HFFc6 (cell line): Measurements from ENCODE around the gene SNX9. TPM values are rescaled to one million over a fixed set of nuclear protein-coding genes. Genes with fewer than 3 reads are reported as not detected.
"Not testable (repeated sequence)": the region's sequence is repeated elsewhere in the genome, so short reads cannot be mapped to it uniquely, and the experiment has no call there.

ENCODE experiments used
- DNase-seq: peaks from one replicate; pipeline ENCODE4 v3.0.0-alpha.2; 2018
- H3K27ac Mint-ChIP-seq: 2 replicates; pipeline ENCODE4 v1.8.0; 2020; ENCODE audit warnings: mild to moderate bottlenecking, mixed read lengths
- H3K27me3 Mint-ChIP-seq: 2 replicates; pipeline ENCODE4 v1.8.0; 2021; ENCODE audit warnings: mild to moderate bottlenecking, moderate library complexity, mixed read lengths; ENCODE audit not compliant: insufficient read depth
- H3K36me3 Mint-ChIP-seq: 2 replicates; pipeline ENCODE4 v1.8.0; 2021; ENCODE audit warnings: low read depth, mixed read lengths
- H3K4me1 Mint-ChIP-seq: 2 replicates; pipeline ENCODE4 v1.8.0; 2020; ENCODE audit warnings: low read depth, mixed read lengths
- H3K4me3 Mint-ChIP-seq: 2 replicates; pipeline ENCODE4 v1.8.0; 2020; ENCODE audit warnings: mild to moderate bottlenecking, moderate library complexity, mixed read lengths
- H3K9me3 Mint-ChIP-seq: 2 replicates; pipeline ENCODE4 v1.8.0; 2020; ENCODE audit warnings: mild to moderate bottlenecking, mixed read lengths
- total RNA-seq, 6 experiments: library from RNA; stranded (reverse); fragmentation: NEBNext Ultra II Directional; extraction: Animal tissue kit (Norgen Biotek cat#: 25700); gene quantifications; 2 replicates in 1 of 6; 3 replicates in 5 of 6; pipeline ENCODE4 v1.2.3, GENCODE V29; 2021
- TF ChIP-seq, protein P1 (sequence below): fragments of 200-600 bp; sonication (generic); IDR thresholded peaks from 2 replicates; pipeline ENCODE4 v1.5.0; 2021; ENCODE audit warnings: antibody characterized with exemption, mild to moderate bottlenecking

The SNX9 gene
- total RNA-seq, 6 experiments from 2014 or later, result 37.2 to 46.6 (median 40.9) TPM

DNA sequence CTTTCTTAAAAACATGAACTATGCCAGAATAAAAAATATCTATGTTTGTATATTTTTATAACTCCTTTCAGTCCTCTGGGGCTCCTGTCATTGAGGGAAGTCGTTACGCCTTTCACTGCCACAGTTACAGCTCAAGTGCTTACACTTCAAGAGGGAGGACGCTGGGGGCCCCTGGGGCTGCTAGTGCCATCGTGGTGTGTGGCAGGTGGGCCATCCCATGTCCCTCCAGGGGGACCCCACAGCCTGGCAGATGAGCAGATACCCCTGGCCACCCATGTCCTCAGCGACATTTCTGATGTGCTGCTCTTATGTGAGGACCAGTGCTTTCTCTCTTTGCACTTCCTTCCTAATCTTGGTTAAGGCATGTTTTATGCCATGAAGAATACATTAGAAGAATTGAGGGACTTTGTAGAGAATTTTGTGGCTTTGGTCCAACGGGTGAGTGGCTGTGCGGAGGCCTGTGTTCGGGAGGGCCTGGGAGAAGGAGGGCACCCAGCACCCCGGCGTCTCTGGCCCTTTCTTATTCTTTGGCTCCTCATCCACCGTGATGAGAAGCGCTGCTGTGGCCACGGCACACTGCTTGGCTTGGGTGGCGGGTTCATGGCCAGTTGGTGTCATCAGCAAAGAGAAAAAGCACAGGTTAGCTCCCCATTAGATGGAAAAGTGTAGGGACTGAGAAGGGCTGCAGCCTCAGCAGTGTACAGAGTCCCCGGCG is 120.4 kb downstream of the SNX9 start:
- H3K36me3 Mint-ChIP-seq, result peaks cover 54% of the 10 kb centered on the region
- H3K27me3 Mint-ChIP-seq, result peaks cover 1% of the 10 kb centered on the region; the same call in 1 of the 2 replicates
- H3K27ac Mint-ChIP-seq, result no peak overlapping the region
- TF ChIP-seq, protein P1, sequence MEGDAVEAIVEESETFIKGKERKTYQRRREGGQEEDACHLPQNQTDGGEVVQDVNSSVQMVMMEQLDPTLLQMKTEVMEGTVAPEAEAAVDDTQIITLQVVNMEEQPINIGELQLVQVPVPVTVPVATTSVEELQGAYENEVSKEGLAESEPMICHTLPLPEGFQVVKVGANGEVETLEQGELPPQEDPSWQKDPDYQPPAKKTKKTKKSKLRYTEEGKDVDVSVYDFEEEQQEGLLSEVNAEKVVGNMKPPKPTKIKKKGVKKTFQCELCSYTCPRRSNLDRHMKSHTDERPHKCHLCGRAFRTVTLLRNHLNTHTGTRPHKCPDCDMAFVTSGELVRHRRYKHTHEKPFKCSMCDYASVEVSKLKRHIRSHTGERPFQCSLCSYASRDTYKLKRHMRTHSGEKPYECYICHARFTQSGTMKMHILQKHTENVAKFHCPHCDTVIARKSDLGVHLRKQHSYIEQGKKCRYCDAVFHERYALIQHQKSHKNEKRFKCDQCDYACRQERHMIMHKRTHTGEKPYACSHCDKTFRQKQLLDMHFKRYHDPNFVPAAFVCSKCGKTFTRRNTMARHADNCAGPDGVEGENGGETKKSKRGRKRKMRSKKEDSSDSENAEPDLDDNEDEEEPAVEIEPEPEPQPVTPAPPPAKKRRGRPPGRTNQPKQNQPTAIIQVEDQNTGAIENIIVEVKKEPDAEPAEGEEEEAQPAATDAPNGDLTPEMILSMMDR, result no peak
- H3K9me3 Mint-ChIP-seq, result no peaks in the 10 kb centered on the region
- DNase-seq, result no peak
- H3K4me1 Mint-ChIP-seq, result peaks cover 6% of the 10 kb centered on the region; the same call in 1 of the 2 replicates
- no peak overlapping the region for H3K4me3 Mint-ChIP-seq

DNA sequence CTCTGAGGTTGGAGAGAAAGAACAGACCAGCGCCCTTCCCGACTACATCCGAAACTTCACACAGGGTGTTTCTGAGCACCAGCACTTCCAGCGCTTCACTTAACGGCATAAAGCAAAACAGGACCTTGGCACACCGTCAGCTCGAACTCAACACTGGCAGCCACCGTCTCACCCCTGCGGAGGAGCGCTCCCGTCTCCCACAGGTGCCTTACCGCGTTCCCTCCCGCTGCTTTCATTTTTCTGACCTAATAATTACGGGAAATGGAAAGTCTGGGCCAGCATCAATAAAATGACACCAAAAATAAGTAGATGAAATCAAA is 120.9 kb downstream of the SNX9 start:
- DNase-seq, result no peak
- H3K27me3 Mint-ChIP-seq, result peaks cover 1% of the 10 kb centered on the region
- H3K27ac Mint-ChIP-seq, result no peak overlapping the region
- peaks cover 59% of the 10 kb centered on the region for H3K36me3 Mint-ChIP-seq
- H3K9me3 Mint-ChIP-seq, result no peaks in the 10 kb centered on the region
- TF ChIP-seq, protein P1, result no peak
- peaks cover 6% of the 10 kb centered on the region; the same call in 1 of the 2 replicates for H3K4me1 Mint-ChIP-seq
- H3K4me3 Mint-ChIP-seq, result no peak overlapping the region

DNA sequence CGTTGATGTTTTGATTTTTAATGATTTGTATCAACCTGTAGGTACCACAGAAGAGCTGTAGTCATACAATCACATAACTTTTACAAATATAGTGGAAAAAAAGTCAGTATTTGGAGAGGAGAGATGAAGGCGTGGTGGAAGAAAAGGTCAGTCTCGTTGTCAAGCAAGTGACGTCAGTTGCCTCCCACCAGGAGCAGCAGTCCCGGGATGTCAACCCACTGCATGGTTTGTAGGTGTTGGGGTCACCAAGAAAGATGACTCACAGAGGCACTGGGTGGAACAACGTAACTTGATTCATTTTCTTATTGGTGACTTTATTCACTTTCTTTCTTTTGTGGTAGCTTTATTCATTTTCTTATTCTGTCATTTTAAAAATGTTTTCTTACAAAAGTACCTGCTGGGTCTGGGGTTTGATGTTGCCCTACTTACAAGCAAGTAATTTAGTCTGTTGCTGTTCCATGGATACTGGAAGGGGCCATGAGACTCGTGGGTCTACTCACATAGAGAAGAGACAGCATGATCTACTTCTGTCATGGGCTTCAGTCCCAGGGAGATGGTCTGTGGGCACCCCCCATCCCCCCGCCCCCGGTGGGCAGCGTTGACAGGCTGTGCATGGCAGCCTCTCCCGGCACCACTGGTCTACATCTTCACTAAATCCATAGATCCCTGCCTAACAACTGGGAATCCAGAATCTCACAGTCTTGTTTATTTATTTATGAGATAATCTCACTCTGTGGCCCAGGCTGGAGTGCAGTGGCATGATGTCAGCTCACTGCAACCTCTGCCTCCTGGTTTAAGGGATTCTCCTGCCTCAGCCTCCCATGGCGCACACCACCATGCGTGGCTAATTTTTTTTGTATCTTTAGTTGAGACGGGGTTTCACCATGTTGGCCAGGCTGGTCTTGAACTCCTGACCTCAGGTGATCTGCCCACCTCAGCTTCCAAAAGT is 122.2 kb downstream of the SNX9 start:
- H3K27me3 Mint-ChIP-seq, result peaks cover 3% of the 10 kb centered on the region
- peaks cover 6% of the 10 kb centered on the region; the same call in 1 of the 2 replicates for H3K4me1 Mint-ChIP-seq
- H3K36me3 Mint-ChIP-seq, result peaks cover 71% of the 10 kb centered on the region
- H3K9me3 Mint-ChIP-seq, result peaks cover 9% of the 10 kb centered on the region
- TF ChIP-seq, protein P1, result no peak
- H3K4me3 Mint-ChIP-seq, result no peak overlapping the region
- DNase-seq, result no peak
- H3K27ac Mint-ChIP-seq, result no peak overlapping the region

DNA sequence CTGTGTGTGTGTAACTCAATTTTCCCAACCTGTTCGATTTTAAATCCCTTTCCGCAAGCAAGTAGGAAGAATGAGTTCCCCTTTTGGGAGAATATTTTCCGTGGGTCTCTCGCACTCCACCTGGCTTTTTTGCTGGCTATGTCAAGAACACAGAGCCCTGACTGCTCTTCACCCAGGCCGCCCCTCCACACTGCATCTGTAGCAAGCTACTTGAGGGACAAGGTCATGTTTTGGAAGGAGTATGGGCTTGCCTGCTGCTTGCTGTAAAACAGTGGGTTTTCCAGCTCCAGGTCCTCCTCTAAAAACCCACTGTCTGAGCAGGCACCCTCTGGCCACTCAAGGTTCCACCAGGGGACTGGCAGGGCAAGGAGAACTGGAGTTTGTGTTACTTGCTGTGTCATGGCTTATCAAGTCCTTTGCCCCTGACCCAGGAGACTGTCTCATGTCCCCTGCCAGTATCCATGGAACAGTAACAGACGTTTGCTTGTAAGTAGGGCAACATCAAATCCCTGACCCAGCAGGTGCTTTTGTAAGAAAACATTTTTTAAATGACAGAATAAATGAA is 123.1 kb downstream of the SNX9 start:
- Mint-ChIP-seq H3K36me3 (peaks cover 71% of the 10 kb centered on the region), H3K4me1 (peaks cover 6% of the 10 kb centered on the region; the same call in 1 of the 2 replicates), H3K9me3 (peaks cover 9% of the 10 kb centered on the region), H3K4me3 (no peak overlapping the region), H3K27ac (no peak overlapping the region), H3K27me3 (peaks cover 3% of the 10 kb centered on the region)
- TF ChIP-seq, protein P1, result no peak
- DNase-seq, result no peak

DNA sequence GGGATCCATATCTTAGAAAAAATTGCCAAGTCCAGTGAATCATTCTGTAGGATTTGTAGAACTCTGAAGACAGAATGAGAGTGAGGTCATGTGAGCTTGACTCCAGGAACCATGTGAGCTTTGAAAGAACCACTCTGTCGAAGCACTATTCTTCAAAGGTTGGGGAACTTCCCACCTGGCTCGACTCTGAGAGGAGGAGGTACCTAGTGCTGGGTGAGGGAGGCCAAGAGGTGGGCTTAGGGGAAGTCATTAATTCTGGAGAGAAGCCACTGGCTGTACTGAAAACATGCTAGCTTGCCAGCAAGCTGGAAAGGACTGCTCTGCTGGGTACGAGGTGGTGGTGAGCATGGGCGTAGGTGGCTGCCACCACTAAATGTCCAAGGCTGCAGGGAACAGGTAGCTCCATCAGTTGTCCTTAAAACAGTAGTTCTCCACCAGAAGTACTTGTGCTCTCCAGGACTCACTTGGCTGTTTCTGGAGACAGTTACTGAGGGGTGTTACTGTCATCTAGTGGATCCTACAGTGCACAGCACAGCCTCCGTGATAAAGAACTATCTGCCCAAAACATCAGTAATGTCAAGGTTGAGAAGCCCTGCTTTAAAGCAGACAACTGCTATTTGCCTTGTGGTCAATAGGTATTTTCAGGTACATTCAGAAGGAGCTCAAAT is 124.0 kb downstream of the SNX9 start:
- Mint-ChIP-seq H3K27ac (no peak overlapping the region), H3K36me3 (peaks cover 68% of the 10 kb centered on the region), H3K4me3 (no peak overlapping the region), H3K27me3 (peaks cover 3% of the 10 kb centered on the region), H3K4me1 (peaks cover 6% of the 10 kb centered on the region; the same call in 1 of the 2 replicates), H3K9me3 (peaks cover 9% of the 10 kb centered on the region)
- TF ChIP-seq, protein P1, result peak; percentile 41; the same call in 1 of the 2 replicates
- no peak for DNase-seq

GRCh38 chr6:157950899-157951298 is 127.9 kb downstream of the SNX9 start:
- peaks cover 40% of the 10 kb centered on the region for H3K36me3 Mint-ChIP-seq
- H3K4me1 Mint-ChIP-seq, DNase-seq, H3K27me3 Mint-ChIP-seq, H3K9me3 Mint-ChIP-seq, H3K27ac Mint-ChIP-seq, H3K4me3 Mint-ChIP-seq: not testable (repeated sequence)
